Tibial artery (tissue), 4 donors: ENCODE measurements around the gene GCNA.

Experiments
- DNase-seq, 2 donors: peaks; one replicate each; pipeline ENCODE4 v3.0.0-alpha.2; 2019
- H3K27ac ChIP-seq, 2 donors: fragments of 200-600 bp; sonication (generic) in 1 of 2; 1 replicate in 1 of 2; 2 replicates in 1 of 2; pipeline ENCODE4 v1.5.1; 2018 to 2019; ENCODE audit warnings: mild to moderate bottlenecking in 1 of 2
- H3K27me3 ChIP-seq, 2 donors: fragments of 200-600 bp; sonication (generic) in 1 of 2; one replicate each; pipeline versions ENCODE4 v1.5.1 to v1.6.0; 2016 to 2019
- H3K36me3 ChIP-seq, 3 donors: fragments of 200-600 bp; sonication (generic) in 2 of 3; one replicate each; pipeline ENCODE4 v1.5.1; 2016 to 2019; ENCODE audit warnings: mild to moderate bottlenecking in 2 of 3
- H3K4me1 ChIP-seq, 4 donors: fragments of 200-600 bp; sonication (generic) in 2 of 4; 1 replicate in 3 of 4; 2 replicates in 1 of 4; pipeline ENCODE4 v1.5.1; 2016 to 2019
- H3K4me3 ChIP-seq, 2 donors: fragments of 200-600 bp; sonication (generic) in 1 of 2; 1 replicate in 1 of 2; 2 replicates in 1 of 2; pipeline ENCODE4 v1.5.1; 2018 to 2019; ENCODE audit warnings: mild to moderate bottlenecking in 2 of 2
- H3K9me3 ChIP-seq, 3 donors: fragments of 200-600 bp; sonication (generic) in 1 of 3; one replicate each; pipeline ENCODE4 v1.5.1; 2016 to 2019
- CTCF ChIP-seq, 2 experiments: fragments of 200-600 bp in 1 of 2; fragments of 450-650 bp in 1 of 2; IDR thresholded peaks; one replicate each; pipeline ENCODE4 v1.5.1; 2017 to 2019; ENCODE audit warnings: antibody characterized with exemption in 2 of 2, mild to moderate bottlenecking in 1 of 2, moderate library complexity in 1 of 2
- intact Hi-C: fragments of 100-400 bp; cut with DNase I; formaldehyde crosslinking; loops from one replicate; pipeline ENCODE4 v1.15.0; 2023; ENCODE audit warnings: low total_unique reads

GCNA gene

GRCh38 chrX:71615056-71615455 is 36.8 kb downstream of the GCNA start:
- H3K27me3 ChIP-seq: no peaks in the 10 kb centered on the region
- intact Hi-C loops: no loop called here
- H3K27ac ChIP-seq: no peak overlapping the region
- no peaks in the 10 kb centered on the region for H3K9me3 ChIP-seq
- H3K4me3 ChIP-seq: no peak overlapping the region
- no peak for TF ChIP-seq CTCF (IDR thresholded peaks at IDR 0.05)
- H3K4me1 ChIP-seq: no peaks in the 10 kb centered on the region
- peaks cover 8 to 48% (median 36%) of the 10 kb centered on the region in 3 donors for H3K36me3 ChIP-seq
- DNase-seq: no peak

GRCh38 chrX:71615954-71616353 is 37.7 kb downstream of the GCNA start:
- intact Hi-C loops: no loop called here
- H3K27me3 ChIP-seq: no peaks in the 10 kb centered on the region

DNA sequence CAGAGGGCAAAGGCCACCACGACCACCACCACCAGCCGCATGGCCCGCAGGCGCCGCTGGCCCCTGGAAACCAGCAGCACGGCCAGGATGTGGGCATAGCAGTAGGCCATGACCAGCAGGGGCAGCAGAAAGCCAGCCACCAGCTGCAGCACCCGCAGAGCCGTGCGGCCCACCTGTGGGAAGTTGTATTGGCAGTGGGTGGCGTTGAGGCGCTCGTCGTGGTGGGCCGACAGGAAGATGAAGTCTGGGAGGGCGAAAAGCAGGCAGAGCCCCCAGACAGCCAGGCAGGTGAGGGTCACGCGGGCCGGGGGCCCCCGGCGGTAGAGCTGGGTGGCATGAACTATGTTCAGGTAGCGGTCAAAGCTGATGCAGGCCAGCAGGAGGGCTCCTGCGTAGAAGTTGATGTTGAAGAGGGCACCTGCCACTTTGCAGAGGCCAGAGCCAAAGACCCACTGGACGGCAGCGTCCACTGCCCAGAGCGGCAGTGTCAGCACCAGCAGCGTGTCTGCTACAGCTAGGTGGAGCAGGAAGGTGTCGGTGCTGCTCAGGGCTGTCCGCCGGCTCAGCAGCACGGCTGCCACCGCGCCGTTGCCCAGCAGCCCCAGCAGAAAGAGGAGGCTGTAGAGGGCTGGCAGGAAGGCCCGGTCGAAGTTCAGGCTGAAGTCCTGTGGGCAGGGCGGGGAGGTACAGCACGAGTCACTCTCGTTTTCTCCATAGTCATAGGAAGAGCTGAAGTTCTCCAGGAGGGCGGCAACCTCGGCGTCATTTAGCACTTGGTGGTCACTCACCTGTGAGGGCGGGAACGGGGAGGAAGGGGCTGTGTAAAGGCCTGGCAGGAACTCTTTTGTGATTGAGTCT is 38.7 kb downstream of the GCNA start:
- Histone ChIP-seq H3K9me3 (no peaks in the 10 kb centered on the region), H3K27ac (no peak overlapping the region), H3K4me3 (no peak overlapping the region), H3K36me3 (peaks cover 3 to 29% (median 18%) of the 10 kb centered on the region in 3 donors), H3K4me1 (peaks cover 0 to 5% (median 0%) of the 10 kb centered on the region in 4 donors), H3K27me3 (no peaks in the 10 kb centered on the region)
- intact Hi-C loops: no loop called here
- TF ChIP-seq CTCF (IDR thresholded peaks at IDR 0.05): no peak
- no peak for DNase-seq

More at GRCh38 chrX:71615954-71616353, 37.7 kb downstream of the GCNA start:
- Histone ChIP-seq H3K4me1 (no peaks in the 10 kb centered on the region), H3K9me3 (no peaks in the 10 kb centered on the region), H3K27ac (no peak overlapping the region), H3K36me3 (peaks cover 5 to 39% (median 28%) of the 10 kb centered on the region in 3 donors), H3K4me3 (no peak overlapping the region)
- TF ChIP-seq CTCF (IDR thresholded peaks at IDR 0.05): no peak
- no peak for DNase-seq

GRCh38 chrX:71617742-71618141 is 39.5 kb downstream of the GCNA start:
- intact Hi-C loops: no loop called here
- H3K27ac ChIP-seq: no peak overlapping the region
- H3K36me3 ChIP-seq: peaks cover 1 to 23% (median 10%) of the 10 kb centered on the region in 3 donors
- H3K27me3 ChIP-seq: no peaks in the 10 kb centered on the region
- DNase-seq: no peak
- H3K4me1 ChIP-seq: peaks cover 0 to 14% (median 4%) of the 10 kb centered on the region in 4 donors
- no peak overlapping the region for H3K4me3 ChIP-seq
- no peak for TF ChIP-seq CTCF (IDR thresholded peaks at IDR 0.05)
- no peaks in the 10 kb centered on the region for H3K9me3 ChIP-seq

DNA sequence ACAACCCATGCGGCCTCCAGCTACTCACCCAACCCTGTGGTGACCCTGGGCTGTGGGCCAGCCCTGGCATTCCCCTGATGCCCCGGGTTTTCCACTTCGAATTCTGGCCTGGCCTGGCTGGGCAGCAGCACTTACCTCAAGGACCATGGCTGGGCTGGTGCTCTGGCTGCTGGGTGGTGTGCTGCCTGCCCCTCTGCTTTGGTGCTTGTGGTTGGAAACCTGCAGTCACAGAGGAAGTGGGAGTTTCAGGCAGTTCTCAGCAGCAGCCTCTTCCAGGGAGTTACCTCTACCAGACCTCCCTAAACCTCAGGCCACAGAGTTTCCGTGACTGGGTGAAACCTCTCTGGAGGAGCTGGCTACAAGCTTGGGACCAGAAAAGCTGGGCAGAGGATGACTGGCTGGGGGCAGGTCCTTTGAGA is 40.1 kb downstream of the GCNA start, which contains the start of gene CXCR3:
CXCR3 (minus strand) TSS at position 209 of the 419 bp plus-strand sequence; CDS start at position 147, 62 bp downstream.
- intact Hi-C loops: no loop called here
- no peaks in the 10 kb centered on the region for H3K27me3 ChIP-seq
- TF ChIP-seq CTCF (IDR thresholded peaks at IDR 0.05): no peak
- peaks cover 0 to 19% (median 8%) of the 10 kb centered on the region in 4 donors for H3K4me1 ChIP-seq
- no peak for DNase-seq
- H3K27ac ChIP-seq: no peak within 1 kb of the TSS
- H3K9me3 ChIP-seq: no peaks in the 10 kb centered on the region
- no peak within 1 kb of the TSS for H3K4me3 ChIP-seq
- H3K36me3 ChIP-seq: peaks cover 0 to 18% (median 10%) of the 10 kb centered on the region in 3 donors
